Measurements from ENCODE around the gene RAB40B. TPM values are rescaled to one million over a fixed set of nuclear protein-coding genes. Genes with fewer than 3 reads are reported as not detected.
"Not testable (repeated sequence)": the region's sequence is repeated elsewhere in the genome, so short reads cannot be mapped to it uniquely, and the experiment has no call there.

The RAB40B gene
- polyA plus RNA-seq, 3 donors, result 19.6 to 23.8 (median 20.8) TPM

GRCh38 chr17:82656266-82656665, 42.2 kb downstream of the RAB40B start:
- no peak for DNase-seq

- DNase-seq, result no peak
Measured at GRCh38 chr17:82655523-82655922, 43.0 kb downstream of the RAB40B start.

- no peak for DNase-seq
Measured at GRCh38 chr17:82655038-82655479, 43.4 kb downstream of the RAB40B start.

- DNase-seq, result not testable (repeated sequence)
Measured at GRCh38 chr17:82654611-82655010, 43.9 kb downstream of the RAB40B start.

GRCh38 chr17:82653651-82654528, 44.6 kb downstream of the RAB40B start:
- no peak for DNase-seq

- no peak for DNase-seq
Measured at GRCh38 chr17:82650723-82651122, 47.8 kb downstream of the RAB40B start.

GRCh38 chr17:82649501-82650261, 48.8 kb downstream of the RAB40B start:
- no peak for DNase-seq

- DNase-seq, result no peak
Measured at GRCh38 chr17:82648742-82649331, 49.7 kb downstream of the RAB40B start.

- peak; percentile 96 for DNase-seq
Measured at GRCh38 chr17:82648165-82648668, 50.3 kb downstream of the RAB40B start, which contains the start of gene WDR45B. Gene WDR45B, minus strand, starts transcription at chr17:82648444. Its CDS starts 104 bp downstream, at chr17:82648340.

- DNase-seq, result no peak
Measured at GRCh38 chr17:82647593-82648164, 50.8 kb downstream of the RAB40B start.

- no peak for DNase-seq
Measured at GRCh38 chr17:82645516-82645915, 53.0 kb downstream of the RAB40B start.

- no peak for DNase-seq
Measured at GRCh38 chr17:82644148-82644547, 54.4 kb downstream of the RAB40B start.

GRCh38 chr17:82642022-82642421, 56.5 kb downstream of the RAB40B start:
- DNase-seq, result no peak

- DNase-seq, result no peak
Measured at GRCh38 chr17:82640036-82640435, 58.5 kb downstream of the RAB40B start.

GRCh38 chr17:82639628-82640027, 58.9 kb downstream of the RAB40B start:
- no peak for DNase-seq

- DNase-seq, result no peak
Measured at GRCh38 chr17:82638183-82638773, 60.2 kb downstream of the RAB40B start.

- DNase-seq, result no peak
Measured at GRCh38 chr17:82636626-82637598, 61.6 kb downstream of the RAB40B start.

GRCh38 chr17:82633343-82633742, 65.2 kb downstream of the RAB40B start:
- DNase-seq, result no peak

- no peak for DNase-seq
Measured at GRCh38 chr17:82632451-82632850, 66.0 kb downstream of the RAB40B start.

GRCh38 chr17:82631544-82631943, 67.0 kb downstream of the RAB40B start:
- DNase-seq, result no peak
